Testis (tissue), 2 donors: ENCODE data around the gene GFY.

ENCODE experiments used
- POLR2A ChIP-seq: fragments of 450-650 bp; IDR thresholded peaks from one replicate; pipeline ENCODE4 v1.6.1; 2017; ENCODE audit warnings: antibody characterized with exemption, mild to moderate bottlenecking, moderate library complexity
- TF ChIP-seq, protein P1 (sequence below), 3 experiments: fragments of 450-650 bp in 2 of 3; fragments of 200-600 bp in 1 of 3; sonication (generic) in 1 of 3; IDR thresholded peaks; one replicate each; pipeline ENCODE4 v1.5.1; 2016 to 2019; ENCODE audit warnings: antibody characterized with exemption in 3 of 3, mild to moderate bottlenecking in 2 of 3, moderate library complexity in 1 of 3

DNA sequence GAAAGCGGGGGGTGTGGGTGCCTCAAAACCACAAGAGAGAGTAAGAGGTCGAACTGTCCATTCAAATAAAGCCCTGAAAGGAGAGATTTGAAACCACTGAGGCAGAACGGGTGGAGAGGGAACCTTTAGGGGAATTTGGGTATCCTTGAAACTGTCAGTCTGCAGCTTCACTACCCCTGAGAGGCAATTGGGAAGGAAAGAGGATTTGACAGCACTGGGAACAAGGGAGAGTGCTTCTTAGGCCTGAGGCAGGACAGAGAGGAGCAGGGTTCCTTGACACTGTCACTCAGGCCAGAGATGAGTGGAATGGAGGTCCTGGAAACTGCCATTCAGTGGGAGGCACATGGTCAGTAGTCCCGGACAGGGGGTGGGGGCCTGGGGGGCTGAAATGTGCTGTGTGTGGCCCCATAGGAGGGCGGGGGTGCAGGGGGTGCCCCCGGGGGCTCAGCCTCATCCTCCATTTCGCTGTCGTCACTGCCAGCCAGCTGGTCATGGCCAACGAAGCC lies 5.0 kb downstream of the GFY start:
- TF ChIP-seq, protein P1, sequence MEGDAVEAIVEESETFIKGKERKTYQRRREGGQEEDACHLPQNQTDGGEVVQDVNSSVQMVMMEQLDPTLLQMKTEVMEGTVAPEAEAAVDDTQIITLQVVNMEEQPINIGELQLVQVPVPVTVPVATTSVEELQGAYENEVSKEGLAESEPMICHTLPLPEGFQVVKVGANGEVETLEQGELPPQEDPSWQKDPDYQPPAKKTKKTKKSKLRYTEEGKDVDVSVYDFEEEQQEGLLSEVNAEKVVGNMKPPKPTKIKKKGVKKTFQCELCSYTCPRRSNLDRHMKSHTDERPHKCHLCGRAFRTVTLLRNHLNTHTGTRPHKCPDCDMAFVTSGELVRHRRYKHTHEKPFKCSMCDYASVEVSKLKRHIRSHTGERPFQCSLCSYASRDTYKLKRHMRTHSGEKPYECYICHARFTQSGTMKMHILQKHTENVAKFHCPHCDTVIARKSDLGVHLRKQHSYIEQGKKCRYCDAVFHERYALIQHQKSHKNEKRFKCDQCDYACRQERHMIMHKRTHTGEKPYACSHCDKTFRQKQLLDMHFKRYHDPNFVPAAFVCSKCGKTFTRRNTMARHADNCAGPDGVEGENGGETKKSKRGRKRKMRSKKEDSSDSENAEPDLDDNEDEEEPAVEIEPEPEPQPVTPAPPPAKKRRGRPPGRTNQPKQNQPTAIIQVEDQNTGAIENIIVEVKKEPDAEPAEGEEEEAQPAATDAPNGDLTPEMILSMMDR (IDR thresholded peaks at IDR 0.05): no peak
- no peak for TF ChIP-seq POLR2A
